Right atrium auricular region (tissue), 2 donors: ENCODE measurements around the gene UBAC2. TPM values are rescaled to one million over a fixed set of nuclear protein-coding genes. Genes with fewer than 3 reads are reported as not detected.

Source experiments
- DNase-seq: peaks from one replicate; pipeline ENCODE4 v3.0.0-alpha.2; 2019; ENCODE audit warnings: low spot score
- H3K27ac ChIP-seq, 2 donors: fragments of 200-600 bp; sonication (generic); 1 replicate in 1 of 2; 2 replicates in 1 of 2; pipeline ENCODE4 v1.5.1; 2016 to 2019
- H3K27me3 ChIP-seq, 2 donors: fragments of 200-600 bp; sonication (generic); one replicate each; pipeline versions ENCODE4 v1.5.1 to v1.6.0; 2017 to 2019
- H3K36me3 ChIP-seq: fragments of 200-600 bp; sonication (generic); one replicate; pipeline ENCODE4 v1.5.1; 2016
- H3K4me1 ChIP-seq, 2 donors: fragments of 200-600 bp; sonication (generic); one replicate each; pipeline versions ENCODE4 v1.5.1 to v1.6.0; 2017 to 2019
- H3K4me3 ChIP-seq, 2 donors: fragments of 200-600 bp; sonication (generic); 1 replicate in 1 of 2; 2 replicates in 1 of 2; pipeline ENCODE4 v1.5.1; 2017 to 2019; ENCODE audit warnings: mild to moderate bottlenecking in 1 of 2, moderate library complexity in 1 of 2
- H3K9me3 ChIP-seq, 2 donors: fragments of 200-600 bp; sonication (generic); one replicate each; pipeline ENCODE4 v1.5.1; 2019
- total RNA-seq, 2 donors: library from RNA; depleted of rRNA; stranded (reverse); fragments of >200 nt; gene quantifications; one replicate each; pipeline ENCODE4 v1.1.0, GENCODE V29; 2016
- TF ChIP-seq, protein P1 (sequence below), 2 donors: fragments of 200-600 bp; sonication (generic); IDR thresholded peaks; one replicate each; pipeline ENCODE4 v1.5.1; 2019; ENCODE audit warnings: antibody characterized with exemption in 2 of 2

The UBAC2 gene
- total RNA-seq, 2 donors from 2014 or later, result 47.5 to 50.7 TPM

DNA sequence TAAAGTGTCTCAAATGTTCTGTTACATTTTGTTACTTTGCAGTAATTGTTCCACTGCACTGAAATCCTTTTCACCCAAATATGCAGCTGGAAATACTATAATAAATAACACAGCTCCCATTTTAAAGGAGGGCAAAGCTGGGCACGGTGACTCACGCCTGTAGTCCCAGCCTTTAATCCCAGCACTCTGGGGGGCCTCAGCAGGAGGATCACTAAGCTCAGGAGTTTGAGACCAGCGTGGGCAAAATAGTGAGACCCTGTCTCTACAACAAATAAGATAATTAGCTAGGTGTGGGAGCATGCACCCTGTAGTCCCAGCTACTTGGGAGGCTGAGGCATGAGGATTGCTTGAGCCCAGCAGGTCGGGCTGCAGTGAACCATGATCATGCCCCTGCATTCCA lies 7.5 kb upstream of the UBAC2 start:
- Histone ChIP-seq H3K4me1 (no peaks in the 10 kb centered on the region), H3K4me3 (no peak overlapping the region), H3K9me3 (no peaks in the 10 kb centered on the region), H3K36me3 (no peaks in the 10 kb centered on the region), H3K27ac (no peak overlapping the region), H3K27me3 (no peaks in the 10 kb centered on the region)
- TF ChIP-seq, protein P1, sequence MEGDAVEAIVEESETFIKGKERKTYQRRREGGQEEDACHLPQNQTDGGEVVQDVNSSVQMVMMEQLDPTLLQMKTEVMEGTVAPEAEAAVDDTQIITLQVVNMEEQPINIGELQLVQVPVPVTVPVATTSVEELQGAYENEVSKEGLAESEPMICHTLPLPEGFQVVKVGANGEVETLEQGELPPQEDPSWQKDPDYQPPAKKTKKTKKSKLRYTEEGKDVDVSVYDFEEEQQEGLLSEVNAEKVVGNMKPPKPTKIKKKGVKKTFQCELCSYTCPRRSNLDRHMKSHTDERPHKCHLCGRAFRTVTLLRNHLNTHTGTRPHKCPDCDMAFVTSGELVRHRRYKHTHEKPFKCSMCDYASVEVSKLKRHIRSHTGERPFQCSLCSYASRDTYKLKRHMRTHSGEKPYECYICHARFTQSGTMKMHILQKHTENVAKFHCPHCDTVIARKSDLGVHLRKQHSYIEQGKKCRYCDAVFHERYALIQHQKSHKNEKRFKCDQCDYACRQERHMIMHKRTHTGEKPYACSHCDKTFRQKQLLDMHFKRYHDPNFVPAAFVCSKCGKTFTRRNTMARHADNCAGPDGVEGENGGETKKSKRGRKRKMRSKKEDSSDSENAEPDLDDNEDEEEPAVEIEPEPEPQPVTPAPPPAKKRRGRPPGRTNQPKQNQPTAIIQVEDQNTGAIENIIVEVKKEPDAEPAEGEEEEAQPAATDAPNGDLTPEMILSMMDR (IDR thresholded peaks at IDR 0.05), result no peak
- DNase-seq, result peak; percentile 16

DNA sequence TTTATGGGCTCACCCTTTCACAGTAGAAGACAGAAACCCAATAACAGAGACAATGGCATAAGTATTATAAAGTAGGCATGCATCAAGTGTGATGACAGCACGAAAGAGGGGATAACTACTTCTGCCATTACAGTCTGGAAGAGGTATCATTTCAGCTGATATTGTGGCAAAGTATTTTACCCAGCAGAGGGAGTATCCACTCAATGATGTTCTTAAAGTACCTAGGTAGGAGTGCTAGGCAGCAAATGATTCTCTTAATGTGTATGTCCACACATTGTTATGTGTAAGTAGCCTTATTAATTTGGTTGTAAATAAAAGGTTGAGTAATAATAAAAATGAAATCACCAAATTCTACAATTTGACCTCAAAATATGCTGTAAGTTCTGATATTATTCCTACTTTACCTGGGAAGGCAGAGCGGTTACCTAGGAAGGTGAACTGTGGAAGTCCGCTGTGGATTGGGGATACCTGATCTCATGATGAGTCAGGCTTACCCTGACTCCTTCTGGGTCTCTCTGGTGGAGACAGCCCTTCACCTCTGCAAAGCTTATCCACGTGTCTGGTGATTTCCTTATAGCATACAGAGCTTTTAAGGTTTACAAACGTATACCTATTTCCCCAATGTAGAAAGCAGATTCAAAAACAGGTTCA lies 4.1 kb upstream of the UBAC2 start:
- peaks cover 0 to 2% of the 10 kb centered on the region in 2 donors for H3K4me1 ChIP-seq
- no peak for DNase-seq
- no peaks in the 10 kb centered on the region for H3K27me3 ChIP-seq
- TF ChIP-seq, protein P1 (IDR thresholded peaks at IDR 0.05), result no peak
- H3K36me3 ChIP-seq, result no peaks in the 10 kb centered on the region
- H3K27ac ChIP-seq, result no peak overlapping the region
- no peaks in the 10 kb centered on the region for H3K9me3 ChIP-seq
- no peak overlapping the region for H3K4me3 ChIP-seq

DNA sequence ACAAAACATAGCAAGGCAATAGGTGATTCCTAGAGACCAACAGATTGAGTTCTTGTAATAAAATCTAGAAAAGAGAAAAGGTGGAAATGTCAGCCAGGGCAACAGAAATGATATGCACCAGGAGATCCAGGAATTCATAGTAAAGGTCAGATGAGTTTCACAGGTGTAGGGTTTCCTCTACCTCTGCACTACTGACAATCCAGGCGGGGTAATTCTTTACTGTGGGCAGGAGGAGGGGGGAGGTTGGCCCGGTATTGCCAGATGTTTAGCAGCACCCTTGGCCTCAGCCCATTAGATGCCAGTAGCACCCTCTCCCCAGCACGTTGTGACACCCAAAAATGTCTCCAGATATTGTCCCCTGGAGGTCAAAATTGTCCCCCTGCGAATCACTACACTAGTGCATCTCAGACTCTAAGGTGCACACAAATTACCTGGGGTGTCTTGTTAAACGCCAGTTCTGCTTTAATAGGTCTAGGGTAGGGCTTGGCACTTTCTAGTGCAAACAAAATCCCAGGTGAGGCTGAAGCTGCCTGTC lies 3.5 kb upstream of the UBAC2 start:
- peaks cover 0 to 8% of the 10 kb centered on the region in 2 donors for H3K4me1 ChIP-seq
- no peaks in the 10 kb centered on the region for H3K36me3 ChIP-seq
- no peak overlapping the region for H3K4me3 ChIP-seq
- no peaks in the 10 kb centered on the region for H3K9me3 ChIP-seq
- no peaks in the 10 kb centered on the region for H3K27me3 ChIP-seq
- TF ChIP-seq, protein P1 (IDR thresholded peaks at IDR 0.05), result no peak
- DNase-seq, result peak; percentile 46
- H3K27ac ChIP-seq, result no peak overlapping the region

DNA sequence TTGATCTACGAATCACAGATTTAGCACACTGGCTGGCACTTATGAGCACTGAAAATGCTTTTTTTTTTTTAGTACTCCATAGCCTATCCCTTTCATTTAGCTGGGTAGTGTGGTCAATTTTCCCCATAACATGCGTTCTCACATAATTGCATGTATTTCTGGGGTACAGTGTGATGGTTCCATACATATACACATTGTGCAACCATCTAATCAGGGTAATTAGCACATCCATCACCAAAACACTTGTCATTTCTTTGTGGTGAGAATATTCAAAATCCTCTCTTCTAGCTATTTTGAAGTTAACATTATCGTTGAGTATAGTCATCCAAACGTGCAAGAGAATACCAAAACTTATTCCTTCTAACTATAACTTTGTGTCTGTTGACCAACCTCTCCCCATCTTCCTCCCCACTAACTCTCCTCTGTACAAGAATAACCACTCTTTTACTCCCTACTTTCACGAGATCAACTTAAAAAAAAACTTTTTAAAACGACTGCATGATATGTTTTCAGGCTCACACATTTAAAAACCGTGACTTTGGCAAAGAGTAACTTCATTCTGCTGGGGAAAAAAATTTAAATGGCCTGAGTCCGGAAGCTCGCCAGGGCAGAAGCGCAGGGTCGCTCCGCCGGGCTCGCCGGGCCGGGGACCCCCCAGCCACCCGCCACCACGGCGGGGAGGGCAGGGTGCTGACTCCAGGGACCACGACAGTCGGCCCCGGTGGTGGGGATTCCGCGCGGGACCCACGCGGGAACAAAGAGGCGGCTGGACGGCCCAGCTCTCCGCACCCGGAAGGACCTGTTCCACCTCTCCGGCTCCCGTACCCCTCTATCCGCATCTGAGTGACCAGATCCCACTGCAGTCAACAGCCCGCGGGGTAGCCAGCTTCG lies 868 bp upstream of the UBAC2 start:
- no peaks in the 10 kb centered on the region for H3K9me3 ChIP-seq
- peak; percentile 60 for DNase-seq
- peaks cover 0 to 30% of the 10 kb centered on the region in 2 donors for H3K4me1 ChIP-seq
- H3K36me3 ChIP-seq, result no peaks in the 10 kb centered on the region
- H3K4me3 ChIP-seq, result peak overlapping the region; percentile 93 to 95
- peak overlapping the region; percentile 94 to 97 for H3K27ac ChIP-seq
- no peaks in the 10 kb centered on the region for H3K27me3 ChIP-seq
- TF ChIP-seq, protein P1 (IDR thresholded peaks at IDR 0.05), result no peak

DNA sequence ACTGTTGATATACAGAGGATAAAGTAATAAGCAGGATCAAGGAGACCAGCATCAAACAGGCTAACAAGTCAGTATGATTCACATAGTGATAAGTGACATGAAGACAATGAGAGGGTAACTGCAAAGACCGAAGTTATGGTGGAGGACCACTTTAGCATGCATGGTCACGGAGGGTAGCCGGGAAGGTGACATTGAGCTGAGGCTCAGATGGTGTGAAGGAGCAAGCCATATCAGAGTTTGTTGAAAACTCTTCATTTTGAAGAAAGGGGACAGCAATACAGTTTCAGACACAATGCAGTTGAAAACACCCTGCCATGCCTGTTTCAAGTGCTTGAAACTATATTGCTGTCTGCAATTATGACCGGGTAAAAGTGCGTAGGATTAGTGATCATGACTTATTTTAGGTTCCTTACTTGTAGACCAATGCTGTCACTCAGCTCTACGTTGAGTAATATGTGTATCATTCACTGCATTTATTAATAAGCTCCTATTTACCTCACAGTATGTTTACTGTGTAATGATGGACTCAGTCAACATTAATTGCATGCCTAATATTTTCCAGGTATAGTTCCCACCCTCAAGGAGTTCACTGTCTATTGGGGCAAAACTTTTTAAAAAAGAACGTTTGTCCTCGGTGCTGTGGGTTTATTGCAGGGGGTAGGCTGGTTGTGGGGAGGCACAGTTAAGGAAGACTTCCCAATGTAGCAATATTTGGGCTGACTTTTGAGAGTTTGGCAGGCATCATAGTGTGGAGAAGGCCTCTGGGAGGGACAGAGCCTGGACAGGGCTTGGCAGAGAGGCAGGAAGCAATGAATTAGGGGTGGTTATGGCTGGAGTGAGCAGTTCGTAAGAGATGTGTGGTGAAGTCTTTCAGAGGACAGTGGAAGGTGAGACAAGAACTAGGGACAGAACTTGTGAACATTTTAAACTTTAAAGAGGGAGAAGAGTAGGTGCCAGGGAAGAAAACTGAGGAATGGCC lies 3.2 kb downstream of the UBAC2 start:
- TF ChIP-seq, protein P1 (IDR thresholded peaks at IDR 0.05), result no peak
- H3K4me1 ChIP-seq, result peaks cover 0 to 36% of the 10 kb centered on the region in 2 donors
- H3K4me3 ChIP-seq, result no peak overlapping the region
- DNase-seq, result no peak
- H3K27ac ChIP-seq, result no peak overlapping the region
- no peaks in the 10 kb centered on the region for H3K27me3 ChIP-seq
- no peaks in the 10 kb centered on the region for H3K9me3 ChIP-seq
- H3K36me3 ChIP-seq, result no peaks in the 10 kb centered on the region
